Left cardiac atrium (tissue), 4 donors: ENCODE data around the gene E2F3. TPM values are rescaled to one million over a fixed set of nuclear protein-coding genes. Genes with fewer than 3 reads are reported as not detected.
A peak's percentile ranks its signal among the peaks of the same experiment; 100 is the strongest.

ENCODE experiments used
- ATAC-seq, 2 donors: fragments of 200-7000 bp; cut with Tn5 transposase; one replicate each; pipeline ENCODE4 v1.9.1; 2020; ENCODE audit warnings: mild to moderate bottlenecking in 2 of 2, moderate library complexity in 2 of 2
- DNase-seq: peaks from one replicate; pipeline ENCODE4 v3.0.0-alpha.2; 2020
- intact Hi-C, 2 donors: fragments of 100-400 bp; cut with DNase I; formaldehyde crosslinking; loops; one replicate each; pipeline versions ENCODE4 v1.14.1 to v1.15.1; 2022 to 2023
- total RNA-seq, 2 donors: library from RNA; stranded (reverse); fragmentation: NEBNext Ultra II Directional; extraction: Animal tissue kit (Norgen Biotek cat#: 25700); gene quantifications; one replicate each; pipeline ENCODE4 v1.2.1, GENCODE V29; 2021
- donor health status: DM: no; HTN: yes; CAD: no.
- donor health status: DM: no; HTN: yes; CAD: no; lungs with severe emphysema.
- donor health status: DM: yes; HTN: yes; CAD: no.
- donor health status: Dilated cardiomyopathy.

Gene E2F3
- total RNA-seq, 2 donors from 2014 or later = 4.8 to 10.0 TPM

DNA sequence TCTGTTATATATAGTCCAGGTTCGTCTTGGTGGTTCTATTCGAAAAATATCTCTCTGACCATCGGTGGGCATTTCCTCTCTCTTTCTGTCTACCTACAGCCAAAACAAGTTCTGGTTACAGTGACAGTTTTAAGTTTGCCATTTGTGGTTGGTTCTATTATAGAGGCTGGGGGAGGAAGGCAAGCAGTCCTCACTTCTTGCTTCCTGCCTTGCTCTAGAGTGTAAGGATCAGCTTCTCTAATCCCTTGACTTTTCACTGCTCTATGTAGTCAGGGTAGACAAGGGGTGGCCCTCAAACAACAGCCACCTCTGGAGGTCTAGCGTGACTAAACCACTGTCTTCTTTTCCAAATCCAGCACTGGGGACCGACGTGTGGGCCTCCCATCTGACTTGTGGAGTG, 16.1 kb downstream of the E2F3 start:
- ATAC-seq (no peak), DNase-seq (no peak)
- intact Hi-C loops = no loop called here

DNA sequence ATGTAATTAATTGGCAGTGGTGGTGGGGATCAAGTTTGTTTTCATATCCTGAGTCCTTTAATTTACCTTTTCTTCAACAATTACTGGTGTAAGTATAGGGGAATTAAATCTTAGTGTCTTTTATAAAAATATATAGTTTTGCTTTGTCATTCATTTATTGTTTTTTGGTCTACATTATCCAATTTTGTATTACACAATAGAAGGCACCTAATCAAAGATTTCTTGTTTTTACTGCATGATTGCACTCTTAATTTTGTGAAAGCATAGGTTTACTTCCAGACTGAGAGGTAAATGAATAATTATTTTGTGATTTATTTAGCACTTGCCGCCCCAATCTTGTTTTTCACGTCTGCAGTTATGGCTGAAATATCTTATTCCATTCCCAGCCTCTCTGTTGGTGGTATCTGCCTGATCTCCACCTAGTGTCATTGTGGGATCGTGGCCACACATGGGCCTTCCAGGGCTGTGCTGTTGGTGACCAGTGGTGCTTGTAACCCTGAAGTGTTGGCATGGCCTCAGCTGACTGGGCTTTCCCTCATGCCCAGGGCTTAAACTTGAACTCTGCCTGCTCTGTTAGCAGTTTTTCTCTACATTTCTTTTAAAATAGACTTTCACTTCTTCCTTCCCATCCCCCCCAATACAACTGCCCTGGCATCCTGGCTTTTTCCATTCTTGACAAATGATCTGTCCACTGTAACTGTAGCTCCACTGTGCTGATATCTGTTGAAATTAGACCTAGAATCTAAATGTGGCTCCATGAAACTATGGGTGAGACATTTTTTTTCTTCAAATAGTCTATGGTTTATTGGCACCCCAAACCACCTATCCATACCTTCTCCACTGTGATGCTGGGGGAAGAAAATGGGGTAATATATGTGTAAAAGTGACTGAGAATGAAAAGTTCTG, 24.8 kb downstream of the E2F3 start:
- intact Hi-C loops = no loop called here
- peak in 1 of 2 donors; percentile 40 for ATAC-seq
- no peak for DNase-seq

DNA sequence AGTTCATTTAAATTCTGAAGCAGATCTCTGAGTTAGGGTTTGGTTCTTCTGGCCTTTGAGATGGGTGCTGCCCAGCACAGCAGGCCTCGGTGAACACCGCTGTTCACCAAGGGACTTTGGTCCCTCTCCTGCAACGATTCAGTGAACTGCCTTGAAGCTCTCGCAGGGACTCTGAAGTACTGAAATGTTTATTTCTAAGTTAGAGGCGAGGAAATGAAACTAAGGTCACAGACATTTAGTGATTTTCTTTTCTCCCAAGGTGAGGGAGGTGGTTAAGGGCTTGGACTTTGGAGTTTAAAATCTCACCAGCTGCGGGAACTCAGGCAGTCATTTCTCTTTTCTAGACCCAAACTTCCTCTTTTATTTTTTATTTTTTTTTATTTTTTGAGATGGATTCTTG, 26.2 kb downstream of the E2F3 start:
- ATAC-seq = no peak
- DNase-seq = no peak
- intact Hi-C loops = no loop called here

DNA sequence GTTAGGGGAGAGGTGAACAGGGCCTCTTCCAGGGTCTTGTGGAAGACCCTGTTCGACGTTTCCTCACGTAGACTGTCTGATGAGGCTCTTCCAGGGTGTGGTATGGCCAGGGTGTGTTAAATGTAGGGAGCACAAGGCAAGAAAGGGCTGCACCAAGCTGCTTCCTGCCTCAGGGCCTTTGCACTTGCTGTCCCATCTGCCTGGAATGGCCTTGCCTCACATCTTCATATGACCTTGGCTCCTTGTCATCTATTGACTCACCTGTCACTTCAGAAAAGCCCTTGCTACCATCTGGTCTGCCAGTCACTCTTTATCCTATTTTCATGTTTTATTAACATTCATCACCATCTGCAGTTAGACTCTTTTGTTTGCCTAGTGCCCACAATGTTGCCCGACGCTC, 31.0 kb downstream of the E2F3 start:
- DNase-seq (no peak), ATAC-seq (no peak)
- intact Hi-C loops = no loop called here

DNA sequence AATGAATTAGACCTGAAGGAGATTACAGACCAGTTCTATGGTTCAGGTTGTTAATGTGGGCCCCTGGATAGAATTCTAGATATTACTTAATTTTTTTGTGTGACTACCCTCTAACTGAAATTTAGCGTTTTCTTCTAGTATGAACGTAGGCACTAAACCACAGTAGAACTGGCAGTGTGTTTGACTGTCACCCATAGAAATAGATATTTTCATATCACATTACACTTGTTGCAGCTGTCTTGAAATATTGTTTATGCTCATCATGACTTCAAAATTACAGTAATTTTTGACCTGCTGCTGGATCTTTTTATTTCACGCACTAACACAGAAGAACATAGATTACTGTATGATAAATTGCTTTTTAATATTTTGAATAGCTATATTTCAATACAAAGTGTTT, 31.6 kb downstream of the E2F3 start:
- ATAC-seq (no peak), DNase-seq (no peak)
- intact Hi-C loops = no loop called here

DNA sequence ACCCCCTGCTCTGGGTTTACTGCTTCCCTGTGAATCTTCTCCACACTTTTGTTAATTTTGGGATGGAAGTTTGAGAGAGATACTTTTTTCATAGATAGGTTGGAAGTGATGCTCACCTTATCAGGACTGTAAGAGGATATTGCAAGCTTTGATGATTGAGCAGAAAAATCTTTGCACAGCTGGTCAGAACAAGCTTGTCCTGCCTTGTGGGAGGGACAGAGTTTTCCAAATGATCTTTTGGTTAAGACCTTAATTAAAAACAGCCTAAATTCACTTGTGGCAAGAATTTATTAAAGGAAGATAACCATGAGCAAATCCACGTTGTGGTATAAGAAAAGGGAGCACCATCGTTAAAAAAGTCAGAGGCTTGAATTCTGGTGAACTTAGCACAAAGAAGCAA, 32.2 kb downstream of the E2F3 start:
- intact Hi-C loops = no loop called here
- DNase-seq = no peak
- no peak for ATAC-seq

DNA sequence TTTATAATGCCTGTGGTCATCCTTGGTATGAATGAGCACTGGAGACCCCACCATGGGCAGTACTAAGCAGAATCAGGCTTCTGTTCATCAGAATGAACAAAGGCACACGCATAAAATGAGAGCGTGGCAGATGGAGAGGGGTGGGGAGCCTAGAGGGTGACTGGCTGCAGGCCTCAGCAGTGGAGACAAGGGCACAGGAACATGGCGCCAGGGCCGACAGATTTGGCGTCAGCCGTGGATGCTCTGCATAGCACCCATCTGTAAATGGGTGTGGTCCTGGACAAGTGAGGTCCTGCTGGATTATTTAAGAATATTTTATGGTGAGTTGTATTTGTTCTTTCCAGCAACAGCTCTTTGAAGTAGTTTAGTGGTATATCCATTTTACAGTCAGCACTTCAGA, 33.1 kb downstream of the E2F3 start:
- DNase-seq (no peak), ATAC-seq (no peak)
- intact Hi-C loops = no loop called here

DNA sequence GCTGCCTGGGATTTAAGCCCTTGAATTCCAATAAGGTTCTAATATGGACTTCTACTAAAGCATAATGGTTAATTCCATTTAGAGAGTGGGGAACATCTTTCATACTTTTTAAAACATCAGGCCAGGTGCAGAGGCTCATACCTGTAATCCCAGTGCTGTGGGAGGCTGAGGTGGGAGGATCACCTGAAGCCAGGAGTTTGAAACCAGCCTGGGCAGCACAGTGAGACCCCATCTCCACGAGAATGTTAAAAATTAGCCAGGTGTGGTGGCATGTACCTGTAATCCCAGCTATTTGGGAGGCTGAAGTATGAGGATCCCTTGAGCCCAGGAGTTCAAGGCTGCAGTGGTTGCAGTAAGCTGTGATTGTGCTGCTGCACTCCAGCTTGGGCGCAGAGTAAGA, 35.0 kb downstream of the E2F3 start:
- intact Hi-C loops = no loop called here
- DNase-seq (no peak), ATAC-seq (no peak)

DNA sequence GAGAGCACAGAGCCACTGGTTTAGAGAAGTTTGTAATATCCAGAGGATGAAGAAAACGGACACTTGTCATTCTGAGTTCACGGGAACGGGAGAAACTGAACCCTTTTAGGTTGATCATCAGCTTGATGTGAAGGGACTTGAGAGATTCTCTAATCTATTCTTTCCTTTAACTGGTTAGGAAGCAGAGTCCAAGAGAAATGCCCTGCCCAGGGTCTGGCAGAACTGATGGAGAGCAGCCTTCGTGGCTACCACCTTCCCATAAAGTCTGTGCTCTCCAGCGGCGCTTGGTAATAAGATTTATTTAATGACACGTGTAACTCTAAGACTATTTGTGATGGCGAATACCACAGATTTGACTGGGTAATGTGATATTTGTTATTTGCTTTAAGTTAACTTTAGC, 36.0 kb downstream of the E2F3 start:
- ATAC-seq = no peak
- intact Hi-C loops = no loop called here
- no peak for DNase-seq

DNA sequence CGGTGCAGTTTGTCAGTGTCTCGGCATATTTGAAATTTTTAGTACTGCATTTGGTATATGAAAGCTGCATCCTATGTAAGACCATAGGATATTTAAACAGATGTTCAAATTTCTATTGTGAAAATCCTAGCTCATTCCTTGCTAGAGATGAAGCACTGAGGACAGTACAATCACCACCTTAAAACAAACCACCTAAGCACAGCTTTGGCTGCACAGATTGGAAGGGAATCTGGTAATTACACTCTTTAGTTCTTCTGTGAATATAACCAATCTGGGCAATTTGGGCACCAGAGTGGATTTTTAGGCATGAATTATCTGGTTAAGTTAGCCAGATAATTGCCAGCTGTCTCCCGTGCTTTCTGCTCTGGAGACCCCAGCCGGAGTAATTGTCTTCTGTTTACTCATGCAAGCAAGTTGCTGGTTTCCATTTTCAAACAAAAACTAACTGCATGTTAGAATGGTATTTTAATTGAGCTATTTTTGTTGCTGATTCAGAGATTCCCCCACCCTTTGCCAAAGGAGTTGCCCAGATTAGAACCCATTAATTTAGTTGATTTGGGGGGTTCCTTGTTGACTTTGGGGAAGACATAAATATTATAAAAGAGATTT, 36.9 kb downstream of the E2F3 start:
- intact Hi-C loops = no loop called here
- DNase-seq = no peak
- ATAC-seq = no peak

DNA sequence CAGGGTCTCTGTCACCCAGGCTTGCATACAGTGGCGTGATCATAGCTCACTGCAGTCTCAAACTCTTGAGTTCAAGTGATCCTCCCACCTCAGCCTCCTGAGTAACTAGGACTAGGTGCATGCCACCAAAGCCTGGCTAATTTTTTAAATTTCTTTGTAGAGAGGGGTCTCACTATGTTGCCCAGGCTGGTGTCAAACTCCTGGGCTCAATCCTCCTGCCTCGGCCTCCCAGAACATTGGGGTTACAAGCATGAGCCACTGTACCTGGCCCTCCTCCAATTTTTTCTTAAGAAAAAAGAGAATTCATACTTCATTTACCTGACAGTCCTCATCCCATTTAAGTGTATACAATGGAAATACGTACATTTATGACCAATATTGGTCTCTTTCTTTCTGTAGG, 37.9 kb downstream of the E2F3 start:
- intact Hi-C loops = no loop called here
- DNase-seq (no peak), ATAC-seq (no peak)

DNA sequence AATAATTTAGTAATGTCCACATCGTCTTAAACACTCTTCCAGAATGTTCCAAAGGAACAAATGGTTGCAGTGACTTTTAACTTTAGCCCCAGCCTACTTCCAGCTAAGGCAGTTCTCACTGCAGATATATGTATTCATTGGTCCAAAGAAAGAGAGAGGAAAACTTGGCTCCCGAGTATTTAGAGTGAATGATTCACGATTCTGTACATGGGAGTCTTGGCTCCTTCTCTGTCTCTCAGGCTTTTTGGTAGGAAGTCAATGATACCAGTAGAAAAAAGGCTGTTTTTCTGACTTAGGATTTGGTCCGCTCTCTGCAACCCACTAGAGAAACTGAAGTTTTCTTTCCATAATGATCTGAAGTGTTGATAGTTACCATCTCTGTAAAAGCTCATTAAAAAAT, 38.6 kb downstream of the E2F3 start:
- peak in 1 of 2 donors; percentile 30 for ATAC-seq
- intact Hi-C loops = no loop called here
- no peak for DNase-seq

DNA sequence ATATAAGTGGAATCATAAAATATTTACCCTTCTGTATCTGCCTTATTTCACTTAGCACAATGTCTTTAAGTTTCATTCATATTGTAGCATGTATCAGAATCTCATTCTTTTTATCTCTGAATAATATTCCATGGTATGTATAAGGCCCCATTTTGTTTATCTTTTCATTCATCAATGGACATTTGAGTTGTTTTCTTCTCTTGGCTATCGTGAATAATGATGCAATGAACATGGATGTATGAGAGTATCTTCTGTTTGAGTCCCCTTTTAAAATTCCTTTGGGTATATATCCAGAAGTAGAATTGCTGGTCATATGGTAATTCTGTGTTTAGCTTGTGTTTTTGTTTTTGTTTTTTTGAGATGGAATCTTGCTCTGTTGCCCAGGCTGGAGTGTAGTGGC, 39.6 kb downstream of the E2F3 start:
- intact Hi-C loops = no loop called here
- ATAC-seq = no peak
- DNase-seq = no peak

DNA sequence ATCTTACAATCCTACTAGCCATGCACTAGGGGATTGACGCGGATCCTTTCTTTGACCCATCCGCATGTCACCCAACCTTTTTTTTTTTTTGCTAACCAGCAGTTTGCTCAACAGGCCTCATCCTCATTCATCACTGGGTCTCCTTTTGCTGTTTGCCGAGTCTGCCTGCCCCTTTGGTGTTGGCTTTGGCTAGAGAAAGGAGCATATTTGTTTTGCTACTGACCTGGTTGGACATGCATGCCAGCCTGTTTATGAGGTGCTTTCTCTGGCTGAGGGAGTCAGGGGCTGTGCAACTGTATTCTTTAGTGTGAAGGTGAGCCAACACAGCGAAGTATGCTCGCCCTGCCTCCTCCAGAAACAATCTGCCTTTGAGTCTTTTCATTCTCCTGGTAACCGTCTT, 40.2 kb downstream of the E2F3 start:
- intact Hi-C loops = no loop called here
- ATAC-seq = no peak
- no peak for DNase-seq

DNA sequence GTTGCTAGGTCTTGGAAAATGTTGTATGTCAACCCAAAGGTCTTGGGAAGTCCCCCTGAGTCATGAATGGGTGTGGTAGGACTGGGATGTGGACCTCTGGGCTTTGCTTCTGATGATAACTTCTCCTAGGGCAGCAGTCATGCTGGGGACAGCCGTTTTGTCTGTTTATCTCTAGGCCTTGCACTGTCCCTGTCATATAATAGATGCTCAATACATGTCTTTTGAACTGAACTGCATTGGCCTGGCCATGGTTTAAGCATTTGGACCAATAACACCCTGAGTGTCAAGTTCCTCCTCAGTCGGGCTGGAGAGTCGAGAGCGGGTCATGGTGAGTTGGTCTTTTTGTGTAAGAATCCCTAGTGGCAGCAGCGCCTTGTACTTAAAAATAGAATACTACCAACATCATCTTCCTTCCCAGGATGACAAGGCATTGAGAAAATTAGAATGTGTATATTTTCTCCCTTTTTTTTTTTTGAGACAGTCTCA, 43.1 kb downstream of the E2F3 start:
- intact Hi-C loops = no loop called here
- DNase-seq (no peak), ATAC-seq (peak in 1 of 2 donors; percentile 19)

DNA sequence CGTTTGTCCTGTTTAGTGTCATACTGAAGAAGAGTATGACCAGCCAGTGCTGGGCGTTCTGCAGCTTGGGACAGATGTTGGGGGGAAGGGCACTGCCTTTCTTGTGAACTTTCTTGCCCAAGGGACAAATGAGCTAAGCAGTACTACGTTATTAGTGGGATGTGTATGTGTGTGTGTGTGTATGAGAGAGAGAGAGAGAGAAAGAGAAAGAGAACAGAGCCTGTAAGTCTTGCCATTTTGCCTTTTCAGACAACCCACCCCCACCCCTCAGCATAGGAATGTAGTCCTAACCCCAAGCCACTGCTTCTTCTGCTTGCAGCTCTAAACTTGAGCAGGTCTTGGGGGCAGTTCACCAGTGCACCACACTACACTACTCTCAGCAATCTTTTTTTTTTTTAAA, 45.5 kb downstream of the E2F3 start:
- no peak for DNase-seq

DNA sequence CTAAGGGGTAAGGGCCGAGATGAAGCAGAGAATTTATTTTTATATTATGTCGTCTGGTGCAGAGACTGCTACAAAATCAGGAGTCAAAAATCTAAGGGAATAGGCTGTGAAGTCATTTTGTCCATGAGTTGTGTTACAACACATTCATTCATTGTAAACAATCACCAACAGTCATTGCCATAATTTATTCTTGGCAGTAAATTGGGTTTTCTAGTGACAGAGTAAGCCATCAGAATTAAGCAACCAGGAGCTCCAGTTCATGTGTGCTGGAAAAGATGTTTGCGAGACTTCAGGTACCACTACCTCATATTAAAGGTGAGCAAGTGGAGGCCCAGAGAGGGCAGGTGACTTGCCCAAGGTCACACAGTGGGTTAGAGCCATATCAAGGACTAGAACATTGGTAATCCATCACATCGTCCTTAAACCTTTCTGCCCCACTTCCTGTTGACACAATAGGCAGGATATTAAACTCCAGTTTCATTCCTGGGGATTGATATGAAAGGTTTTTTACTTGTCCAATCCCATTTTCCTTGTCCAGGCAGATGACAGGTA, 46.0 kb downstream of the E2F3 start:
- intact Hi-C loops = no loop called here
- DNase-seq (no peak), ATAC-seq (no peak)

More for the DNA sequence above, 45.5 kb downstream of the E2F3 start:
- intact Hi-C loops = no loop called here
- no peak for ATAC-seq

DNA sequence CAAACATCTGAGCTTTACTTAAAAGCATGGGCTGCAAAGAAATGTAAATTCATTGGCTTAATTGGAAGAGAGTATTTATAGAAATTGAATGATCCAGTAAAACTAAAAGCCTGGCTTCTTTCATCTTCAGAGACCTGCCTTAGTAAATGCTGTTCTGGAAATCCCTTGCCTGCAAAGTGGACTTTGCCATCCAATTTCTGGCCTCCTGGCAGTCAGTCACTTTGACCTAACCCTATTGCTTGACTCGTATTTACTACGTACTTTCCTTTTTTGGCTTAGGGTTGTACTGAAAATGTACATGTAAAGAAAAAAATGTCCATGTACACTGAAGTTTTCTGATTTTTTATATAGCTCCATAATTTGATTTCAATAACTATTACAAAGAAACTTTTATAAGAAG, 47.1 kb downstream of the E2F3 start:
- DNase-seq (no peak), ATAC-seq (no peak)
- intact Hi-C loops = no loop called here

DNA sequence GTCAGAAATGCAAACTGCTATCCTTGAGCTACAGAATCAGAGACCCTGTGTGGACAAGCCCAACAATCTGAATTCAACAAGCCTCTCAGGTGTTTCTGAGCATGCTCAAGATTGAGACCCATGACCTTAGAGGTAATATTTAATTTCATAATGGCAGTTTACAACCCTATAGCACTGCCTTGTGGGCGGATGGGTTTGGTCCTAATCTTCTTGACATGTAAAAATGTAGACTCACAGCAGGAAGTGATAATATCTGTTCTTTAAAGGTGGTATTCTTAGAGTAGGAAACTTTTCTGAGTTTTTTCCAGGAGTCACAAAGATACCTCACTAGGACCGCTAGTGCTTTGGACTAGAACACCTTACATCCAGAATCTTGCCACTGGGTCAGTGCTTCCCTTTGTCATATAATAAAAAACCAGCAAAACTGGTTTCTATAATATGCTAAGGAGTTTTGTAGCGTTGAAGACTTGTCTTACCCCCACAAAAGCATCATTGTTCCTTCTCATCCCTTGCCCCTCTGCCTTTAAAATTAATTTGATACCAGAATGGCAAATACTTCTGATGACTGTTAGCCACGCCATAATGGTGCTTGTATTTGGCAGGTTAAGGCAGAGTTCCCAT, 52.6 kb downstream of the E2F3 start:
- ATAC-seq = no peak
- intact Hi-C loops = no loop called here
- DNase-seq = no peak

DNA sequence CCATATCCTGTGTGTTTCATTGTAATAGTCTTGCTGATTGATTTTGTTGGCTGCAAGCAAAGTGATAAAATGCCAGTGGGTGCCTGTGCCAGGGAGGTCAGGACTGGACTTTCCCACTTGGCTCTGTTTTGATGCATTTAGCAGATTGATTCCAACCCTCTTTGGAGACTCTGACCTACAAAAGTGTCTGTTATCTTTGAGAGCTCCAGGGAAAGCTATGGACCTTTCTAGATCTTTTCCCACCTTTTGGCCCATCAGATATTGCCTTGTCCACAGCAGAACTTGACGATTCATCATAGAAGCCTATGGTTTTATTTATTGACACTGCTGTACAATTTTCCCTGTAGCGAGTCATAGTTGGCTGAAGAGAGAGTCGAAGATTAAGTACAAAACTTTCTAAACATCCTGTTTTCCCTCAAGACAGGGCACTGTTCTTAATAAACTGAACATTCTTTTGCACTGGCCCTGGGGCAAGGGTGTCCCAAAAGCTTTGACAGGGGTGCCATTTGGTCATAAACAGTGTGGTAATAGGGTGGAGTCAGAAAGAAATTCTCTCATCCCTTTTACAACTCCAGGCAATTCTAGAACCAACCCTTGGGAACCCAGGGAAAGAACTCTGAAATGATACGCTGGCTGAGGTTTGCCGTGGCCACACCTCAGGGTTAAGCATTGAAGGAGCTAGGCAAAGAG, 53.7 kb downstream of the E2F3 start:
- ATAC-seq = no peak
- intact Hi-C loops = no loop called here

More for the DNA sequence above, 53.7 kb downstream of the E2F3 start:
- no peak for DNase-seq
